NCI-H226 (cell line): Measurements from ENCODE around the gene GDF7.
A peak's percentile ranks its signal among the peaks of the same experiment; 100 is the strongest.

Source experiments
- DNase-seq: peaks from one replicate; pipeline ENCODE4 v3.0.0-alpha.2; 2015

The GDF7 gene

DNA sequence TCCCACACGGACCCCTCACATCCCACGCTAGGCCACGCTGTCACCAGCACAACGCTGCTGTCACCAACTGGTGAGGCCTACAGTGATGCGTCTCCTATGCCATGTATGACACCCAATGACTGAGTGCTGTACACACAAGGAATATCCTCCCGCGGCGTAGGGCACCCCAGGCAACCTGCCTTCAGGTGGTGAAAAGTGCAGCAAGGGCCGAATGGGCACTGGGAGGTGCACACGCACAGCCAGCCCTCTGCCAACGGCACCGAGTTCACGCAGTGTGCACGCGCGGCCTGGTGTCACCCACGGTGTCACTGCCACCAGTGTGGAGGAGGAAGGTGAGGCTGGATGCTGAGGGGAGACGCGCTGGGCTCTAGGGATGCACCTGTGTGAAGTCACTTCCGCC lies 20.5 kb upstream of the GDF7 start:
- no peak for DNase-seq

DNA sequence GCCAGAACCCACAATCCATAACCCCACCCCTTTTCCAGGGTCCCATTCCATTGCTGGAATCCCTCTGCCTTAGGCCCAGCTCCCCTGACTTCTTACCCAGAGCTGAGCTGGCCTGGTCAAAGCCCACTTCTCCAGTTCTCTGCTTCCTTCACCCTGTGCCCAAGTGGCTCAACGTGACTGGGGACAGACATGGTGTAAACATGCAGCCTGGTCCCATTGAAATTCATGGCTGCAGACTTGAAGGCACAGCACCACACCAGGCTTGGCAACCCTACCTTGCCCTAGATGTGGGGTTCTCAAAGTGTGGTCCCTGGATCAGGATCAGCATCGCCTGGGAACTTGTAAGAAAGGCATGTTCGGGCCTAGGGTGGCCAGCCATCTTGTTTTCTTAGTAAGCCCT lies 19.7 kb upstream of the GDF7 start:
- no peak for DNase-seq

DNA sequence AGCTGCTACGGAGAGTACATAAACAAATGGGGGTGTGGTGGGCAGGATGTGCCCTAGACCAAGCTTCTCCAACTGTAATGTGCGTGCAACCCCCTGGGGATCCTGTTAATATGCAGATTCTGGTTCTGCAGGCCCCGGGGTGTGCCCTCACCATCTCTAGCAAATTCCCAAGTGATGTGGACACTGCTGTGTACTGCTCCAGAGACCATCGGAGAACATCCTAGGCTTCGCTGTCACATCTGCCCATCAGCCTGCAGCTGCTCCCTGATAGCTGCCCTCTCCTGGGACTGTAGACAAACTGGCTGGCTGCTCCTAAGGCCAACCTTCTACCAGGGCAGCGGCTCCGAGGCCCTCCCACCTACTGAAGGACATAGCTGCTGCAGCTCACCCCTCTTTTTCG lies 19.2 kb upstream of the GDF7 start:
- no peak for DNase-seq

DNA sequence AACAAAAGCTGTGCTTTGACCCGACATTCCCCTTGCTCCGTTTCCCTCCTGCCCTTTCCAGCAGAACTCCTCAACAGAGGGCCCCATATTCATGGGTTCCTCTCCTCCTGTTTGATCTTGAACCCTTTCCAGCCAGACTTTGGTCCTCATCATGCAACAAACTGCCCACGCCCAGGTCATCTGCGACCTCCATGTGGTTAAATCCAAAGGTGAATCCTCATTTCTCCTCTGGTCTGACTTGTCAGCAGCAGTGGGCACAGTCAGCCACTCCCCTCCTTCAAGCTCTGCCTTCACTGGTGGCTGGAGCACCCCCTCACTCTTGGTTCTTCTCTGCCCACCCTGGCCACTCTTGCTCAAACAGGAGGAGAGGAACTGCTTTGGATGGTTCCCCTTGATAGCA lies 18.7 kb upstream of the GDF7 start:
- DNase-seq, result no peak

DNA sequence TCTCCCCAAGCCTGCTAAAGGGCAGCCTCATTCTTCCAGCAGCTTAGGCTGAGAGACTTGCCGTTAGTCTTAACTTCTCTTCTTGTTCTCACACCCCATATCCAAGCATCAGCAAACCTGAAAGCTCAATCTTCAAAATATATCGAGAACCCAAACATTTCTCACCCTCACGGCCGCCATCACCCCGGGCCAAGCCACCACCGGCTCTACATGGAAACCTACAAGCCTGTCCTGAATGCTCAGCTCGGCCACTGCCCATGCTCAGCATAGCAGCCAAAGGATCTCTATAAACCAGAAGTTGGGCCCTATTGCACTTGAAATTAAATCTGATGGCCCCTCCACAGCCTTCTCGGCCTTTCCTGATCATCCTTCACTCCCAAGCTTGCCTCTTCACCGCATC lies 18.1 kb upstream of the GDF7 start:
- DNase-seq, result no peak

DNA sequence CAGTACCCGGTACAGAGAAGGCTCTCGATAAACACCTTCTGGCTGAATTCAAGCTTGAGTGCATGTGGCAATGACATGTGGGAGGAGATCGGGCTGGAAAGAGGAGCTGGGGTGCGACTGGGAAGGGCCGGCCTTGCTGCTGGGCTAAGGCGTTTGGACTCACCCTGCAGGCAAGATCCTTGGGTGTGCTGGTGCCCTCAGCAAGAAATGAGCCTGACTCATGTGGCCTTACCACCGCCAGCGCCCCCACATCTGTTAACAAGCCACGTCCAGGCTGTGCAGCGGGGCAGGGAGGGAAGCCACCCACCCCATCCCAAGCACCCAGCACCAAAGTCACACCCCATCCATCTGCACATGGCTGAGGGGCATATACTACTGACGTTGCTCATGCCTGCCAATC lies 17.4 kb upstream of the GDF7 start:
- no peak for DNase-seq

DNA sequence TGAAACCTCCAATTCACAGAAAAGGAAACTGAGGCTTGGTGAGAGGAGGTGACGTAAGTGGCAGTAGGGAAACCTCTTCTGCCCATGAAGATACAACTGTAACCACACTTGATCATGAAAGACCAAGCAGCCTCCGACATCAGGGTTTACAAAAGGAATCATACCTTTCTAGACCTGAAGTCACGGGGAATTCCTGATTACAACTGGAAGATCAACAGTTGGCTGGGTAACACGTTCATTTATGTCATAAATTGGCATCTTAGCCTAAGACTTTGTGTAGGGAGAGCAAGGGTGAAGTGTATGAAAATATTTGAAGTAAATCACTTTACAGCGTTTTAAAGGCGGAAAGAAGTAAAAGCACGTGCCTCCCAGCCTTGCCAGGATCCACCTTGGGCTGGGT lies 17.0 kb upstream of the GDF7 start:
- no peak for DNase-seq

DNA sequence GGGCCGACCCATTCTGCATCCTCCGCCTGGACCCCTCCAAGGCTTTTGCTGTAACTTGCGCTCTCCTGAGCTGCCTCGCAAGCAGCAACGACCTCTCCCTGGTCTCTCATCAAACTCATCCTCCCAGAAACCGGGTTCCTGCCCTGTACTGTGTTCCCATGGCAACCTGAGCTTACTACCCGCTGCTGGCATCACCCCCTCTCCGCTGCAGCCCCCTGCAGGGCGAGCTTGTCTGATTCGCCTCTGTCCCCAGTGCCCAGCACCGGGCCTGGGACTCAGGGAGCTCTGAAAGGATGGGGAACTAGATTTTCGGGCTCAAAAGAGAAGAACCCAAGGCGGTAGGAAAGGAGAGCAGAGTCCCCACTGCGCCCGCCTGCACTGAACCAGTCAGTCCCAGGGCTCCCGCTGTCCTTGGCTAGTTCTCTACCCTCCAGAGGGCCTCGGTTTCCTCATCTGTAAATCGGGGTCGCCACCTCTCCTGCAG lies 16.5 kb upstream of the GDF7 start:
- DNase-seq, result no peak

DNA sequence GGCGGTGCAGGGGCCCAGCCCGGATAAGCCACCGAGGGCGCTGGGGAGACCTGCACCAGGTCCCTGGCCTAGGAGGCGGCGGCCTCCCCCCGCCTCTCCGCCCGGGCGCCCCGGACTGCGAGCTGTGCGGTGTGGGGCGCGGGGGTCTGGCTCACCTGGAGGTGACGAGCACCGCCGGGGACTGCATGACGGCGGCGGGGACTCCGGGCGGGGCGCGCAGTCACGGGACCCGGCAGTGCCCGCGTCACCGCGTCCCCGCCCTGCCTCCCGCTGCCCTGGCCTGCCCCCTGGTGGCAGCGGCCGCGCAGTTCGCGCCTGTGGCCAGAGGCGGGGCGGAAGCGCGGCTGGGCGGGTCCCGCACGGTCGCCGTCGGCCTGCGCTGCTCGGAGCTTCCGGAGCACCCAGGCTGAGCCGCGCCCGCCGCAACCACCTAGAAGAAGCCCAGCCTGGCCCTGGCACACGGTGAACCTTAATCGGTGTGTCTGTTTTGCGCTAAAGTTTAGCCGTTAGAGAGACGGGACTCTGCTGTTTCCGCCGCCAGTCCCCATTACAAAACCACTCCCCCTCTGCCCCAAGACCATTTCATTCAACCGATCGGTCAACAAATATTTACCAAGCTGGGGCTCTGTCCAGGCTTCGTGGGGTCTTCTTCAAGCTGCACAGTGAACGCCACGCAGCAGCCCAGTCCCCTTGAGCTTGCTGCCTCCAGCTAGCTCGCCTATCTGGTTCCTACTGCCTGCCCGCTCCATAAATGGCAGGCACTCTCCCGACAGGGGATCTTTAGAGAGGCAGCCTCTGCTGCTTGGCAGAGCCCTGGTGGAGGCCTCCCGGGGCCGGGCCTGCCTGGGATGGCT lies 15.8 kb upstream of the GDF7 start, which contains the start of gene HS1BP3:
TSS of gene HS1BP3 (minus strand) at position 222 of the 854 bp plus-strand sequence. CDS start at position 187, 35 bp downstream.
- peak; percentile 59 for DNase-seq

DNA sequence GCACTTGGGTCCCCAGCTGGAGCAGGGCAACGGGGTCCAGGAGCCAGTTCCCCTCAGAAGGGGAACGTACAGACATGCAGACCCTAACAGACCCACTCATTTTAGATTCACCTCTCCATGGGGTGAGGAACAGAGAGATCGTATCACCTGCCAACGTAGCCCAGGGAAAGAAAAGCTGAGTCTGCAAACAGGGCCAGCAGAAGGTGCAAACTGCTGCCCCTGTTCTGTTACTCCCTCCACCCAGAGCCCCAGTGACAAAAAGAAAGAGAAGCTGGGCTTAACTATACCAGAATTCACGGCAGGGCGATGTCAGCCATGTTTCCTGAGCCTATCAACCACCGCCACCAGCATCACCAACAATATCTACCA lies 15.2 kb upstream of the GDF7 start:
- no peak for DNase-seq

DNA sequence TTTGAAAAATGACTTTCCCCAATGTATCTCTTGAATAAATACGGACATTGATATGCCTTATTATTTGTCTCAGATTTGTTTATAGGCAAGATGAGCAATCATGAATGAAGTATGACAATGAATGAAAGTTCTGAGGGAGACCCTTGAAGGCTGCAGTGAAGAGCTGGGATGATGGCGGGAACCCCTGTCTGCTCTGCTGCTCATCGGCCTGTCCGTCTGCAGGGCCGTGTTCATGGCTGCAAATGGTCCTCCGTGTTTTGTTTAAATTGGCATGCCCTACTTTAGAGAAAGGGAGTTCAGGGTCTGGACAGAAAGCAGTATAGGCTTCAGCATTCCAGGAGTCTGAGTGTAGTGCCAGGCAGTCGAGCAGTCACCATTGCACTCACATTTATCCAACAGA lies 14.8 kb upstream of the GDF7 start:
- no peak for DNase-seq

DNA sequence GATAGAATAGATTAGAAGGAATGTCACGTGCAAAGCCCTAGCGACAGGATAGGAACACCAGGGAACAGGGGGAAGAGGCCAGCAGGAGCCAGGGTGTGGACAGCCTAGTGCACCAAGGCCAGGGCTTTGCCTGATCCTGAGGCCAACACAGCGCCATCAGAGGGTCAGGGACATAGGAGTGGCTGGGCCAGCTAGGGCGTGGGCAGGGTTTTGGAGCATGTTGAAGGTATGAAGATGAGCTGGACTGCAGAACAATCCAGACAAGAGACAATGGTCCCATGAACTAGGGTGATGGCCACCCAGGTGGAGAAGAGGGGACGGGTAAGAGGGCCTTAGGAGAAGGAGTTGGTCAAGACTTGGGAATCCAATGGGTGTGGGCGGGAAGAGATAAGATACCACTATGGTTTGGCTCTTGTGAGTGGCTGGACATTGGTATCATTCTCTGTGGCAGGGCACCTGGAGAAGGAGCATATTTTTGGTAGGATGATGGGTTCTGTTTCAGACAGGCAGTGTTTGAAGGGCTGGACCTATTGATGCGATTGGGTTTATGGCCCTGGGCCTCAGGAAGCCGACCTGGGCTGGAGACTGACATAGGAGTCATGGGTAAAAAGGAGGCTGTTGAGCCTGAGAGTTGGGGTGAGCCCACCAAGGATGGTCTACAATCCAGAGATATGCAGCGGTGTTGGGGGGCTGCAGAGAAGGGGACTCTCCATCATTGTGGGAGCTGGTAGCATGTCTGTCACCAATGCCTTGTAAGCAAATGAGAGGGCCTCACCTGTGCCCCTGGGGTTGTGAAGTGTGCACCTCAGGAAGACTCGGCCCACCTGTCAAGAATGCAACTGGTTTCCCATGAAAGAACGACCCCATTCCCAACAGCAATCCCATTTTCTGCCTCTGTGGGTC lies 14.0 kb upstream of the GDF7 start:
- no peak for DNase-seq

DNA sequence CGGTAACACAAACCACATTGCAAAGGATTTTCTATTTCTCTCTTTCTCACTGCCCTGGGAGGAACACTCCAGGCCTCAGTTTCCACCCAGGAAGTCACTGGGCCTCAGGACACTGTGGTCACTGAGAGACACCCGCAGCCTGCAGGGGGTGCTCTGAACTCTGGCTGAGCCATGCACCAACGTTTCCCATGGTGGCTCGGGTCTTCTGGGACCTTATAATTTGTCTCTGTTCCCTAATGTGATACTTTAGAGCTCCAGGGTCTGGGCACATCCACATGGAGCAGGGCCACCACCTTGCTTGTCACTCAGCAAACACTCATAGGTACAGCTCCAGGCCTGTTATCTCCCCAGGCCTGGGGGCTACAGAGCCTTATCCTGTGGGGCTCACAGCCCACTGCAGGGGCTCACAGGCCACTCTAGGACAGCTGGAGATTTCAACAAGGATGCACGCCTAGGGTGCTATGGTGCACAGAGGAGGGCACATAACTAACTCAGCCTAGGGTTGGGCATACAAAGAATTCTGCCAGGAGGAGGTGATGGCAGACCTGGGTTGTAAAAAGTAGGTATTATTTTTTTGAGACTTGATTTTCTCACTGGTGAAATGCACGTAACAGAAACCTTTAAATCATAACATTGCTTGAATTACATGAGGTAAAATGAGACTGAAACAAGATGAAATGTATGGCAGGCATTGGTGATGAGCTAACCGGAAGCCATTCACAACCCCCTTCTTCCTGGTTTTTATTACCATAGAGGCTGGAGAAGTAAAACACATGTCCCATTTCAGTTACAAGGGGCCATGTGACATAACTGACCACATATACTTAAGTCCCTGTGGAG lies 13.0 kb upstream of the GDF7 start:
- DNase-seq, result no peak

DNA sequence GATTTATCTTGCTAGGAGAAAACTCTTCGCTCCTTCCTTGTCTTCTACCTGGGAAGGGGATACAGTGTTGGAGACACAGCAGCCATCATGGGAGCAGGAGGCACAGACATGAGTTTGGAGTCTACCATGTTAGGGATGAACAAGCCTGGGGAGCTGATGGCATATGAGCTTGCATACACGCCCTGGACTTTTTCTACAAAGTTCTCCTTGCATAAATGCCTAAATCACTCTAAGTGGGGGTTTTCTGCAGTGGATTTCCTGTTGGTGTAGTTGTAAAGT lies 12.5 kb upstream of the GDF7 start:
- DNase-seq, result no peak

DNA sequence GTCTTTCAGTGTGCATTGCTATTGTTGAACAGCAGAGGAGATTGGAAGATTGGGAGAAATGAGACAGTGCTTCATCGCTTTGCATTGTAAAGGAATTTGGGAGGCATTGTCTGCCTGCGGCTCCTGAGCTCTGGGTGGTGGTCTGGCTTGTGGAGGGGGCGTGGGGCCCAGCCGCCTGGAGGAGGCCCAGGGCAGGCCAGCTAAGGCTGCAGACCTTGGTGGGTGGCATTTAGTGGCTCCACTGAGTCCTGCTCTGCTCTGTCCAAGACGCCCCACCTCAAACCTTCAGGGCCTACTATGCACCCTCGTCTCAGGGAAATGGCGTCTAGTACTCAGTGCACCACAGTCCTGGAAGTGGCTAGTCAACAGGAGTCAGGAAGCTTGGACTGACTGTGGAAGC lies 10.4 kb upstream of the GDF7 start:
- DNase-seq, result no peak

DNA sequence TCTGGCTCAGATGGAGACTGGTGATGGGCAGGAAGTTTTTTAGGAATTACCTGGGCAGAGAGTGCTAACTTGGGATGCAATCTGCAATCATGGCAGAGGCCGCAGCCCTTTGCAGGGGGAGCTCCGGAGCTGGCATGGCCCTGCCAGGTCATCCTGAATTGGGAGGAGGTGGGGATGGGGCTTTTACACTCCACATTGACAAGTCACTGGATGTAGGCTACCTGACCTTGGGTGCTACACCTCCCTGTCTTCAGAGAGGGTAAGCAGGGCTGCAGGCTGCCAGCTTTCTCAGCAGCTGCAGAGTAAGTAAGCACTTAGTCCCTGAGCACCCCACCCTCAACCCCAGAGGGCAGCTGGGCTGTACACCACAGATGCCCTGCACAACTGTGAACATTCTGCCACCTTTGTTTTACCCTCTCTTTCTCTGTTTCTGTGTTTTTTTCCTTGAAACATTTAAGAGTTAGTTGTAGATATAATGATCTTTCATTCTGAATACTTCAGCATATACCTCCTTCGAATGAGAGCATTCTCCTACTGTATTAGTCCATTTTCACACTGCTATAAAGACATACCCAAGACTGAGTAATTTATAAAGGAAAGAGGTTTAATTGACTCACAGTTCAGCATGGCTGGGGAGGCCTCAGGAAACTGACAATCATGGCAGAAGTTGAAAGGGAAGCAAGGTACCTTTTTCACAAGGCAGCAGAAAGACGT lies 9.3 kb upstream of the GDF7 start:
- no peak for DNase-seq

DNA sequence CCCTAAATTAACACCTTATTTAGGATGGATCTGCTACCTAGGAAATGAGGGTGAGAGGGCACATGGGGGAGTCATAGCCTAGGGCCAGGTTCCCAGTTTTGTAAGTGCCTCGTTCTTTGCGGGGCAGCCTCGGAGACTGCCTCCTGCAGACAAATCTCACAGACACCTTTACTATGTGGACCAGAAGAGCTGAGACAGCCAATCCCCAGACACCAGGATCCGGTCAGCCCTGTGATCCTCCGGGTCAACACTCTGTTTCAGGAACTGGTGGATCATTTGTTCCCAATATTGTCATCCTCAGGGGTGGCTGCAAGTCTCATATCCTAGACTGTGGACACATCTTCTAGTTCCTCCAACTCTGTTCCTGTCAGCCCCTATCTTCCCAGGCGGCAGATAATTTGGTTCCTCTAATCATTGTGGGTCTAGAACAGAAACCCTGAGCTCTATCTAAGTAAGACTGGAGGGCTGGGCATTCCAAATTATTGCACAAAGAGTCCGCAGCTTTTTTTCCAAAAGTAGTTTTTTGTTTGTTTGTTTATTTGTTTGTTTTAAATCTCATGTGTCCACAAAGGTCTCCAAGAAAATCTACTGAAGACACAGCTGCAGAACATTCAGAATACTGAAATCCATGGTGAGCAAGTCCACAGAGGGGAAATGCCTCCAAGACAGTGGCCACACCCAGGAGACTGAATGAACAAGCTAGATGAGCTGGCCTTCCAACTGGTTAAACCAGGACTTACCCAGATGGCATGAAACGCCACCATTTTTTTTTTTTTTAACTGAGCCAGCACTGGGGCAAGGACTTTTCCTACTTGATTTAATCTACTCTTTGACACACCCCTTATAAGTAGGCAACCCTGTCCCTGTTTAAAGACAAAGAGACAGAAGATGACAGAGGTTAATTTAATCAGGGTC lies 6.2 kb upstream of the GDF7 start:
- DNase-seq, result no peak

DNA sequence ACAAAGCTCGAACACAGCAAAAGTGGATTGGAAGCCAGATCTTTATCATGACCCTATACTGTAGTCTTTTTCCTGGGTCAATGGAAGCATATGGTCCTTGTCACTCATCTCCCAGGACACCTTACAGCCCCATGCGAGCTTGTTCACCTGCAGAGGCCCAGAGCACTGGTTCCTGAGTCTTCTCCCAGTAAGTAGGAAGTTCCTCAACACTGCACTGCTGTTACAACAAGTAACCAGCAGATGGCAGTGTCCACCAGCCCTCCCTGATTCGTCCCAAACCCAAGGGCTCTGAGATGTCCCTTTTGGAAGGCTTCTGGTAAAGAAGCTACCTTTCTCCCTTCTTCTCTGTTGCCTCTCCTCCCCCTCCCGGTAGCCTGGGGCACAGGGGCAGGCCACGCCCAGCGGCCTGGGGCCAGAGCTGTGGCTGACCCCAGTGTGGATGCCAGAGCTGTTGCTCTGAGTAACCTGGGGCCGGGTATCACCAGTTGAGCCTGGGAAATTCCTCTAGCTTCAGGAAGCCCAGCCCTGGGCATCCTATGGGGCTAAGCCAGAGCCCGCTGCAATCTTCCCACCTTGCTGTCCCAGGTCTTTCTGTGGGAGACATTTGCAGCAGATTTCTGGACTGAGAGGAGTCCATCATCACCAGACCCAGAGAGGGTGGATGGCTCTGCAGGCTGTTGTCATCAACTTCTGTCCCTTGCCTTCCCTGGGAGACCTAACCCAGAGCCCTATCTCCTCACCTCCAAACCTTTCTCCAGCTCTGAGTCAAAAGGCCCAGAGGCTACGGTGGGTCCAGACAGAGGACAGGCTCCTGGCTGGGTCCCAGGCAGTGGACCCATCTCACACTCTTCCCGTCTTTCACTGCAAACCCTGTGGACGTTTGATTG lies 5.3 kb upstream of the GDF7 start:
- peak; percentile 53 for DNase-seq

DNA sequence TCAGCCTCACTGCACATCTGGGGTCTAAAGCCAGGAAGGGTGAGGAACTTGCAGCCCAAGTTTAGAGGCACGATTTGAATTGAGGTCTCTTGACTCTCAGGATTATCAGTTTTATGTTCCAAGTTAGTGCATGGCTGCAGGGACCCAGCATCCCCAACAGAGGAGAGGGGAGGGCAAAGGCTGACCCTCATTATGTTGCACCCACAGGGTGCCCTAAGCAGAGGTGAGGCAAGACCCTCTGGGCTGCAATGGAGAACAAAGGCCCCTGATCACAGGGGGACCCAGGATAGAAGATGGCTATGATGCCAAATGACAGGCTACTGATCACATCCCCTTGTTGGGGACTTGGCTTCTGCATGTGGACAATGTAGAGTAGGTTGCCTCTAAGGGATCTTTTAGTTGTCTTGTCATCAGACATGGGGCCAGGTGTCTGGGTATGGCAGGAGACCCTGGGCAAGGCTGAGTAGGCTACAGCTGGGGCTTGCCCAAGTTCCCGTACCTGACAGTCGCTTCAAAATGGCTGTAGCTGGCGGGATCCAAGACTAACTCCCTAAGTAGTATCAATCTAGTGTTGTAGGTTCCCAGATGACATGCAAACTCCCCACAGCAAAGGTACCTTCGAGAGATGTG lies 4.5 kb upstream of the GDF7 start:
- DNase-seq, result no peak
